ENCODE measurements around the gene ARHGAP8. TPM values are rescaled to one million over a fixed set of nuclear protein-coding genes. Genes with fewer than 3 reads are reported as not detected.

Gene ARHGAP8
- total RNA-seq, 6 experiments from 2014 or later, result not detected

DNA sequence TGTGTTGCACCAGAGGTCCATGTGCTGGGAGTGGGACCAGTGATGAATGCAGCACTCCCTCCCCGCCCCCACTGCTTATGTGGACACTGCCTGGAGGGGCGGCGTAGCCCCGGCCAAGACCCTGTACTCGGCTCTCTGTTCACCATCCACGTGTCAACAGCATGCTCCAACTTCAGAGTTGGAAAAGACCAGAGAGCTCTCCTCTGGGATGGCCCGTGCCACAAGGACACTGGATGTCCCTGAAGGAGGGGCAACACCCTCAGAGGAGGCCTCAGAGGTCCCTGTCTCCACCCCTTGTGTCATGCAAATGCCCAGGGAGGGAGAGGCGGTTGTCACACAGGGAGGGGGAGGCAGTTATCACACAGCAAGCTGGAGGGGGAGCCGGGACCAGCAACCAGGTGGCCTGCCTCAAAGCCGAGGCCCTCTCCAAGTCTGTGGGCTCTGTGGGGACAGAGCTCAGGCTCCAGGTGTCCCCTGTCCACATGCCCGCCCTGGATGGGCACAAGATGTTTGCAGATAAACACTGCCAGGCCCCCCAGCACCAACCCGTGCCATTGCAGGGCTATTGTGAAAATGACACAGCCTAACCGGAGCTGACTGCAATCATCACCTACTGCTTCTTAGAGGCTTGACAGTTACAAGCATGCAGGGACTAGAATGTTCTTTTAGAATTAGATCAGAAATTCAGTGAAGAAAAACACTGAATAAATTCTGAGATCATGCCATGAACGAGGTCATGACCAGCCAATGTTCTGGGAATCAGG is 136.3 kb downstream of the ARHGAP8 start:
- DNase-seq, result no peak
- TF ChIP-seq, protein P1, sequence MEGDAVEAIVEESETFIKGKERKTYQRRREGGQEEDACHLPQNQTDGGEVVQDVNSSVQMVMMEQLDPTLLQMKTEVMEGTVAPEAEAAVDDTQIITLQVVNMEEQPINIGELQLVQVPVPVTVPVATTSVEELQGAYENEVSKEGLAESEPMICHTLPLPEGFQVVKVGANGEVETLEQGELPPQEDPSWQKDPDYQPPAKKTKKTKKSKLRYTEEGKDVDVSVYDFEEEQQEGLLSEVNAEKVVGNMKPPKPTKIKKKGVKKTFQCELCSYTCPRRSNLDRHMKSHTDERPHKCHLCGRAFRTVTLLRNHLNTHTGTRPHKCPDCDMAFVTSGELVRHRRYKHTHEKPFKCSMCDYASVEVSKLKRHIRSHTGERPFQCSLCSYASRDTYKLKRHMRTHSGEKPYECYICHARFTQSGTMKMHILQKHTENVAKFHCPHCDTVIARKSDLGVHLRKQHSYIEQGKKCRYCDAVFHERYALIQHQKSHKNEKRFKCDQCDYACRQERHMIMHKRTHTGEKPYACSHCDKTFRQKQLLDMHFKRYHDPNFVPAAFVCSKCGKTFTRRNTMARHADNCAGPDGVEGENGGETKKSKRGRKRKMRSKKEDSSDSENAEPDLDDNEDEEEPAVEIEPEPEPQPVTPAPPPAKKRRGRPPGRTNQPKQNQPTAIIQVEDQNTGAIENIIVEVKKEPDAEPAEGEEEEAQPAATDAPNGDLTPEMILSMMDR (IDR thresholded peaks at IDR 0.05), result no peak
- H3K27me3 Mint-ChIP-seq (ENCODE audit: insufficient read depth), result peaks cover 3% of the 10 kb centered on the region; the same call in 1 of the 2 replicates
- H3K4me1 Mint-ChIP-seq (ENCODE audit: low read depth), result no peaks in the 10 kb centered on the region
- H3K9me3 Mint-ChIP-seq, result peaks cover 9% of the 10 kb centered on the region
- no peak overlapping the region for H3K27ac Mint-ChIP-seq
- H3K4me3 Mint-ChIP-seq, result no peak overlapping the region
- no peaks in the 10 kb centered on the region for H3K36me3 Mint-ChIP-seq (ENCODE audit: low read depth)

DNA sequence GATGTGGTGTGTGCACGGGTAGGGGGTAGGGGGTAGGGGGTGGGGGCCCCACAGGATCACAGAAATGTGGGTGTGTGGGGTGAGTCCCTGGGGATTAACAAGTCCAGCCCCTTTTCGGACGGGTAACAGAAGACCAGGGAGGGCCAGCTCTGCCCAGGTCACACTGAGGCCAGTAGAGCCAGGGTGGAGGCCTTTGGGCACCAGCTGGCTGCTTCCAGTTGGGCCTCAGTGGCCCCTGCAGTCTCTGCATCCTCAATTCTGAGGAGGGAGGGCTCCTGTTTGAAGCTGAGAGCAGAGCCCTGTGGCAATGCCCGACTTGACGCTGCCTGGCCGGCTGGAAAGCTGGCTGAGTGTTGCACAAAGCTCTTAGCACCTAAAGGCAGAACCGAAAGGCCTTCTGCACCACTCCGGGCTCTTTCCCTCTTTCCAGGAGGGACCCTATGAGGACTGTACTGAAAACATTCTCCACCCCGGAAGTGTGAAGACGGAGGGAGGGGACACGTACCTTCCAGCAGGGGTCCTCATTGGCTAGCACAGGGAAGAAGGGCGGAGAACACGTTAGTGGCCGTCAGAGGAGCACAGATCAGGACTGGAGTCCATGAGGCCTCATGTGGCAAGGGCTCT is 137.0 kb downstream of the ARHGAP8 start:
- H3K27me3 Mint-ChIP-seq (ENCODE audit: insufficient read depth), result peaks cover 3% of the 10 kb centered on the region; the same call in 1 of the 2 replicates
- no peak for DNase-seq
- no peaks in the 10 kb centered on the region for H3K36me3 Mint-ChIP-seq (ENCODE audit: low read depth)
- H3K9me3 Mint-ChIP-seq, result peaks cover 15% of the 10 kb centered on the region
- TF ChIP-seq, protein P1 (IDR thresholded peaks at IDR 0.05), result no peak
- H3K4me1 Mint-ChIP-seq (ENCODE audit: low read depth), result no peaks in the 10 kb centered on the region
- no peak overlapping the region for H3K4me3 Mint-ChIP-seq
- no peak overlapping the region for H3K27ac Mint-ChIP-seq

DNA sequence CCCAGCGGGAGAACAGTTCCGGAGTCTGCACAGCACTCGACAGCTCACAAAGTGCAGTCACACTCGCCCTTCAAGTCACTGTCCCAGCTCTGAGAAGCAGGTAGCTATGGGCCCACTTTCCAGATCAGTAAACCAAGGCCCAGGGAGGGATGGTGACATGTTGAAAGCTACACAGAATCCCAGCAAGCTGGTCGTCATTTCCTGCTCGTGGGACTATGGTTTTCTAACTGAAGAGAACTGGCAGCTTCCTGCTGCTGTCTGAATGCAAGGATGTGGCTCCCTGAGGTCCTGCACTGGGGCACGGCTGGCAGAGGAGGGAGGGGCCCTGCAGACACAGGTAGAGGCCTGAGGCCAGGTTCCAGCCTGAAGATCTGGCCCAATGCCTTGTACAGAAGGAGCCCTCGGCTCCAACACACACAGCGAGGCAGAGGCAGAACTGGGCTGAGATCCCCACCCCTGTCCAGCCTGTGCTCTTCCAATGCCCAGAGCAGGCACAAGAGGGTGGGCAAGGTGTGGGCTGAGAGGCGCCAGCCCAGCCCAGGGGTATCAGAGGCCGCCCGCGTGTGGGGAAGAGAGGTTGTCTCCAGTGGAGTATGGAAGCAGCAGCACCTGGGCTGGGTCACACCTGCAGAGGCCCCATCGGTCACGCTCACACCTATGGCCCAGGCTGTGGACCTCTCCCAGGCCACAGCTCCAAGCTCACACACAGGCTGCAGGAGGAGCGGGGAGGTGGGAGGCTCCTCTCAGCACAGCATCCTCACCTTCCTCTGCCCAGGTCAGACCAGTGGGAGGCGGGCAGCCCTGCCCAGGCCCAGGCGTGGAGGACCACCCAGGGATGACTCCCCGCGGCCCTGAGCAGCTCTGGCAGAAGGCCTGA is 138.3 kb downstream of the ARHGAP8 start:
- Mint-ChIP-seq H3K4me1 (ENCODE audit: low read depth) (no peaks in the 10 kb centered on the region), H3K4me3 (no peak overlapping the region), H3K27ac (no peak overlapping the region), H3K27me3 (ENCODE audit: insufficient read depth) (peaks cover 3% of the 10 kb centered on the region; the same call in 1 of the 2 replicates), H3K36me3 (ENCODE audit: low read depth) (no peaks in the 10 kb centered on the region), H3K9me3 (peaks cover 15% of the 10 kb centered on the region)
- no peak for DNase-seq
- TF ChIP-seq, protein P1 (IDR thresholded peaks at IDR 0.05), result no peak

DNA sequence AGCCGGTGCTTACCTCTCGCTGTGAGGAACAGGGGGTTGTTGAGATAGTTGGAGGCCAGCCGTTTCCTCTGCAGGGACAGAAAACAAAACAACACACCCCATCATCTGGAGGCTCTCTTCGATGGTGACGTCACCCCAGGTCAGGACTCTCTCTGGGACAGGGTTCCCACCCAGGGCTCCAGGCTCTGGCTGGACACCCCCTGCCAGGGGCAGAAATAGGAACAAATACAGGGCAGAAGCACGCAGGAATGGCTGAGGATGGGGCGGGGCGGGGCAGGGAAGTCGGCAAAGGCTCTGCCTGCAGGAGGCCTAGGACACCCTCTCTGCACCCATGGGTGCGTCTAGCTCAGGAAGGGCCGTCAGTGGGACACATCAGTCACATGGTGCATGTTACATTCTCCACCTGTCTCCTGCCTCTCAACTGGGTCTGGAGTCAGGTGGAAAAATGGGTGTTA is 138.9 kb downstream of the ARHGAP8 start:
- Mint-ChIP-seq H3K36me3 (ENCODE audit: low read depth) (no peaks in the 10 kb centered on the region), H3K27me3 (ENCODE audit: insufficient read depth) (peaks cover 3% of the 10 kb centered on the region; the same call in 1 of the 2 replicates), H3K4me3 (no peak overlapping the region), H3K27ac (no peak overlapping the region), H3K4me1 (ENCODE audit: low read depth) (no peaks in the 10 kb centered on the region), H3K9me3 (peaks cover 11% of the 10 kb centered on the region; the same call in 1 of the 2 replicates)
- TF ChIP-seq, protein P1 (IDR thresholded peaks at IDR 0.05), result no peak
- DNase-seq, result no peak

DNA sequence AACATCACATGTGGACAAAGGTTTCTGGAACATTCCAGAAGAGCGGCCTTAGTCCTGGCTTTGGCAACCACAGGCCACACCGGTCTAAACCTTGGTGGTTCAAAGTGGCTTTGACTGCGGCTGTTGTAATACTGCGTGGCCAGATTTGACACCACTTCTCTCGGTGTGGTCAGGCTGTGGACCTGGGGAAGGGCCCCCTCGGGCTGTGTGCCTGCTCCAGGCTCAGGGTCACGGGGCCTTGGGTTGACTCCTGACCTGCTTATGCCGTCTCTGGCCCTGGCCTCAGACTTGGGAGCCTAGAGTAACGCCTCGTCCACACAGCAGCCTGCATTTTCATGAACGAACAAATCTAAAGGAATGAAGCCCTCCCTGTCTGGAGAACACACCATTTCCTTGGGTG is 139.4 kb downstream of the ARHGAP8 start:
- Mint-ChIP-seq H3K4me3 (no peak overlapping the region), H3K27me3 (ENCODE audit: insufficient read depth) (peaks cover 3% of the 10 kb centered on the region; the same call in 1 of the 2 replicates), H3K9me3 (peaks cover 11% of the 10 kb centered on the region; the same call in 1 of the 2 replicates), H3K4me1 (ENCODE audit: low read depth) (no peaks in the 10 kb centered on the region), H3K27ac (no peak overlapping the region), H3K36me3 (ENCODE audit: low read depth) (no peaks in the 10 kb centered on the region)
- TF ChIP-seq, protein P1 (IDR thresholded peaks at IDR 0.05), result no peak
- DNase-seq, result no peak
